Activated naive CD8-positive, alpha-beta T cell treated with anti-CD3 and anti-CD28 coated beads for 36 hours (primary cell): Measurements from ENCODE around the gene TXNL4A. TPM values are rescaled to one million over a fixed set of nuclear protein-coding genes. Genes with fewer than 3 reads are reported as not detected.

Experiments
- DNase-seq: peaks from one replicate; pipeline ENCODE4 v3.0.0; 2021
- H3K27ac Mint-ChIP-seq: one replicate; pipeline ENCODE4 v1.8.0; 2022; ENCODE audit warnings: mild to moderate bottlenecking, moderate library complexity, mixed read lengths
- H3K27me3 Mint-ChIP-seq: one replicate; pipeline ENCODE4 v1.8.0; 2022; ENCODE audit warnings: mild to moderate bottlenecking, mixed read lengths
- H3K36me3 Mint-ChIP-seq: one replicate; pipeline ENCODE4 v1.8.0; 2021; ENCODE audit warnings: mild to moderate bottlenecking, mixed read lengths
- H3K4me1 Mint-ChIP-seq: one replicate; pipeline ENCODE4 v1.8.0; 2021; ENCODE audit warnings: mixed read lengths
- H3K4me3 Mint-ChIP-seq: one replicate; pipeline ENCODE4 v1.8.0; 2022; ENCODE audit warnings: mild to moderate bottlenecking, moderate library complexity, mixed read lengths
- H3K9me3 Mint-ChIP-seq: one replicate; pipeline ENCODE4 v1.8.0; 2022; ENCODE audit warnings: mixed read lengths
- total RNA-seq, 2 experiments: library from RNA; stranded (reverse); gene quantifications; one replicate each; pipeline ENCODE4 v1.2.3, GENCODE V29; 2021

TXNL4A gene
- total RNA-seq, 2 experiments from 2014 or later: 230 to 241 TPM

- Mint-ChIP-seq H3K9me3 (peaks cover 5% of the 10 kb centered on the region), H3K27me3 (no peaks in the 10 kb centered on the region), H3K27ac (no peak overlapping the region), H3K36me3 (peaks cover 44% of the 10 kb centered on the region), H3K4me3 (no peak overlapping the region), H3K4me1 (peaks cover 21% of the 10 kb centered on the region)
- no peak for DNase-seq
Measured at GRCh38 chr18:79940814-79941472, 47.4 kb downstream of the TXNL4A start.

DNA sequence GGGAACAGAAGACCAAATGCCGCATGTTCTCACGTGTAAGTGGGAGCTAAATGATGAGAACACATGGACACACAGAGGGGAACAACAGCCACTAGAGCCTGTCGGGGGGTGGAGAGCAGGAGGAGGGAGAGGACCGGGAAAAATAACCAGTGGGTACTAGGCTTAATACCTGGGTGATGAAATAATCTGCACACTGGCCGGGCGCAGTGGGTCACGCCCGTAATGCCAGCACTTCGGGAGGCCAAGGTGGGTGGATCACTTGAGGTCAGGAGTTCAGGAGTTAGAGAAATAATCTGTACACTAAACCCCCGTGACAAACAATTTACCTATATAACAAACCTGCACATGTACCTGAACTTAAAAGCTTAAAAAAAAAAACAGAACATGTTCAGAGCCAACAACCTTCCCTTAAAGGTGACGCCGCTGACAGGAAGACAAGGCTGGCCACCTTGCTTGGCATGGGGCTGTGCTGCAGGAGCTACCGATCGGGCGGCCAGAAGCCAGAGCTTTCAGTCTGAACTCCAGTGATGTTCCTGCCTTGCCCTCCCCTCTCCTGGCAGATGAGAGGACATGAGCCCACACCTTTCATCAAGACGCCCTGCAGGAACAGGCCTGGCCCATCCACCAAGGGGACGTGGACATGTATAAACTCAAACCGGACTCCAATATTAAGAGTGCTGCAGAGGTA lies 48.1 kb downstream of the TXNL4A start:
- DNase-seq: no peak
- Mint-ChIP-seq H3K9me3 (peaks cover 10% of the 10 kb centered on the region), H3K36me3 (peaks cover 51% of the 10 kb centered on the region), H3K27ac (no peak overlapping the region), H3K27me3 (no peaks in the 10 kb centered on the region), H3K4me1 (peaks cover 19% of the 10 kb centered on the region), H3K4me3 (no peak overlapping the region)

- Mint-ChIP-seq H3K9me3 (peaks cover 14% of the 10 kb centered on the region), H3K27ac (no peak overlapping the region)
- no peak for DNase-seq
Measured at GRCh38 chr18:79939096-79939495, 49.3 kb downstream of the TXNL4A start.

GRCh38 chr18:79938196-79938595 lies 50.2 kb downstream of the TXNL4A start:
- no peak overlapping the region for H3K4me3 Mint-ChIP-seq
- H3K9me3 Mint-ChIP-seq: peaks cover 21% of the 10 kb centered on the region
- peaks cover 71% of the 10 kb centered on the region for H3K36me3 Mint-ChIP-seq
- no peak for DNase-seq
- H3K27ac Mint-ChIP-seq: no peak overlapping the region
- H3K27me3 Mint-ChIP-seq: no peaks in the 10 kb centered on the region
- peaks cover 5% of the 10 kb centered on the region for H3K4me1 Mint-ChIP-seq

More at GRCh38 chr18:79939096-79939495, 49.3 kb downstream of the TXNL4A start:
- peaks cover 62% of the 10 kb centered on the region for H3K36me3 Mint-ChIP-seq
- H3K4me3 Mint-ChIP-seq: no peak overlapping the region
- no peaks in the 10 kb centered on the region for H3K27me3 Mint-ChIP-seq
- peaks cover 7% of the 10 kb centered on the region for H3K4me1 Mint-ChIP-seq

GRCh38 chr18:79937103-79937860 lies 51.1 kb downstream of the TXNL4A start:
- no peak for DNase-seq
- Mint-ChIP-seq H3K9me3 (peaks cover 27% of the 10 kb centered on the region), H3K4me3 (no peak overlapping the region), H3K36me3 (peaks cover 80% of the 10 kb centered on the region), H3K27ac (no peak overlapping the region), H3K27me3 (no peaks in the 10 kb centered on the region), H3K4me1 (peaks cover 5% of the 10 kb centered on the region)

- peaks cover 31% of the 10 kb centered on the region for H3K9me3 Mint-ChIP-seq
- H3K27me3 Mint-ChIP-seq: no peaks in the 10 kb centered on the region
- H3K4me1 Mint-ChIP-seq: peaks cover 5% of the 10 kb centered on the region
- H3K36me3 Mint-ChIP-seq: peaks cover 78% of the 10 kb centered on the region
- H3K4me3 Mint-ChIP-seq: no peak overlapping the region
- no peak overlapping the region for H3K27ac Mint-ChIP-seq
- no peak for DNase-seq
Measured at GRCh38 chr18:79936641-79937040, 51.7 kb downstream of the TXNL4A start.

DNA sequence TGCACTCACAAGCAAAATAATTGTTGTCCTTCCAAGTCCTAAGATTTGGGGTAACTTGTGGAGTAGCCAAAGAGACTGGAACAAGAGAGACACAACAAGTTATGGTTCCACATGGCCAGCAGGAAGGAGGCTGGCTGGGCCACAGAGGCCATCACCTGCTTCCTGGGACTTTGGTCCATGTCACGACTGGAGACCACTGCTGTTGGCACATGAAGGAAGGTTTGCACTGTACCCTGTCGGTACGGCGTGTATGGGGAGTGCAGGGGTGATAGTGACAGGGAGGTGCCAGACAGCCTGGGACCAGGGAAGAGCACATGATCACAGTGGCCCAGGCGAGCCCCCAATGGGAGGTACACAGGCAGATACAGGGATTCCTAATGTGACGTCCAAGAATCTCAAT lies 52.4 kb downstream of the TXNL4A start:
- peaks cover 36% of the 10 kb centered on the region for H3K9me3 Mint-ChIP-seq
- peaks cover 5% of the 10 kb centered on the region for H3K4me1 Mint-ChIP-seq
- no peak overlapping the region for H3K4me3 Mint-ChIP-seq
- H3K36me3 Mint-ChIP-seq: peaks cover 83% of the 10 kb centered on the region
- H3K27ac Mint-ChIP-seq: no peak overlapping the region
- no peak for DNase-seq
- H3K27me3 Mint-ChIP-seq: no peaks in the 10 kb centered on the region

DNA sequence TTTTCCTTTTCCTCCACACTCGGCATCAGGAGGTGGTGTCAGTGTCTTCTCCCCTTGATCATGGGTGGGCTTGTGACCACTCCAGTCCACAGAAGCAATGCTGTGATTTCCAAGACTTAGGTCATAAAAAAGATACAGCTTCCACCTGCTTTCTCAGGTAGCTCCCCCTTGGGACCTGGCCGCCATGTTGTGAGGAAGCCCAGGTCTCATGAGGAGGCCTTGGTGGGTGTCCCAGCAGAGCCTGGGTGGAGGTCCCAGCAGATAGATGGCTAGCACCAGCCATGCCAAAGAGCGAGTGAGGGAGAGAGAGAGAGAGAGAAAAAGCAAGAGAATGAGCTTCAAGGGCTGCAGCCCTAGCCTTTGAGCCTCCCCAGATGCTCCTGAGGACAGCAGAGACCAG lies 52.9 kb downstream of the TXNL4A start:
- no peak overlapping the region for H3K4me3 Mint-ChIP-seq
- DNase-seq: no peak
- peaks cover 36% of the 10 kb centered on the region for H3K9me3 Mint-ChIP-seq
- peaks cover 83% of the 10 kb centered on the region for H3K36me3 Mint-ChIP-seq
- H3K27ac Mint-ChIP-seq: no peak overlapping the region
- H3K27me3 Mint-ChIP-seq: no peaks in the 10 kb centered on the region
- peaks cover 3% of the 10 kb centered on the region for H3K4me1 Mint-ChIP-seq

- H3K4me3 Mint-ChIP-seq: no peak overlapping the region
- no peaks in the 10 kb centered on the region for H3K27me3 Mint-ChIP-seq
- peaks cover 37% of the 10 kb centered on the region for H3K9me3 Mint-ChIP-seq
- peaks cover 2% of the 10 kb centered on the region for H3K4me1 Mint-ChIP-seq
- DNase-seq: no peak
- no peak overlapping the region for H3K27ac Mint-ChIP-seq
- peaks cover 86% of the 10 kb centered on the region for H3K36me3 Mint-ChIP-seq
Measured at GRCh38 chr18:79935098-79935480, 53.3 kb downstream of the TXNL4A start.

GRCh38 chr18:79934311-79935097 lies 53.9 kb downstream of the TXNL4A start:
- no peak for DNase-seq
- Mint-ChIP-seq H3K36me3 (peaks cover 88% of the 10 kb centered on the region), H3K27me3 (no peaks in the 10 kb centered on the region), H3K27ac (no peak overlapping the region), H3K9me3 (peaks cover 43% of the 10 kb centered on the region), H3K4me1 (peaks cover 2% of the 10 kb centered on the region), H3K4me3 (no peak overlapping the region)

GRCh38 chr18:79933765-79934164 lies 54.6 kb downstream of the TXNL4A start:
- Mint-ChIP-seq H3K36me3 (peaks cover 89% of the 10 kb centered on the region), H3K4me3 (no peak overlapping the region), H3K4me1 (peaks cover 2% of the 10 kb centered on the region), H3K27ac (no peak overlapping the region), H3K9me3 (peaks cover 49% of the 10 kb centered on the region), H3K27me3 (no peaks in the 10 kb centered on the region)
- no peak for DNase-seq

DNA sequence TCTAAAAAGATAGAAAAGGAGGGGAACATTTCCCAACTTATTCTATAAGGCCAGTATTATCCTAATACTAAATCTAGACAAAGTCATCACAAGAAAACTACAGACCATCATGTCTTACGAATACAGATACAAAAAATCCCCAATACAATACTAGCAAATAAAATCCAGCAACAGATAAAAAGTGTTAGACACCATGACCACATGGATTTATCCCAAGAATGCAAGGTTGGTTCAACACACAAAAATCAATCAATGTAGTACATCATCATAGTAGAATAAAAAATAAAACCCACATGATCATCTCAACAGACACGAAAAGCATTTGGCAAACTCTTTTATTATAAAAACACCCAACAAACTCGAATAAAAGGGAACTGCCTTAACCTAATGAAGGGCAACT lies 55.5 kb downstream of the TXNL4A start:
- H3K27ac Mint-ChIP-seq: no peak overlapping the region
- H3K4me3 Mint-ChIP-seq: no peak overlapping the region
- no peak for DNase-seq
- no peaks in the 10 kb centered on the region for H3K4me1 Mint-ChIP-seq
- H3K27me3 Mint-ChIP-seq: no peaks in the 10 kb centered on the region
- peaks cover 52% of the 10 kb centered on the region for H3K9me3 Mint-ChIP-seq
- peaks cover 92% of the 10 kb centered on the region for H3K36me3 Mint-ChIP-seq

DNA sequence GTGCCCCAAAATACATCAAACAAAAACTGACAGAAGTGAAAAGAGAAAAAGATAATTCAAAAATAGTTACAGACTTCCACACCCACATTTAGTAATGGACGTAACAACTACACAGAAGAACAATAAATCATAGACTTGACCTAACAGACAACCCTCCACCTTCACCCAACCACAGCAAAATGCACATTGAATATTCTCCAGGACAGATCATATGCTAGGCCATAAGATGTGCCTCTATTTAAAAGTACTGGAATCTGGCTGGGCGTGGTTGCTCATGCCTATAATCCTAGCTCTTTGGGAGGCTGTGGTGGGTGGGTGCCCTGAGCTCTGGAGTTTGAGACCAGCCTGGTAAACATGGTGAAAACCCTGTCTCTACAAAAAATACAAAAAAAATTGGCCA lies 56.9 kb downstream of the TXNL4A start:
- Mint-ChIP-seq H3K4me3 (no peak overlapping the region), H3K36me3 (peaks cover 80% of the 10 kb centered on the region), H3K27me3 (no peaks in the 10 kb centered on the region), H3K4me1 (no peaks in the 10 kb centered on the region), H3K27ac (no peak overlapping the region), H3K9me3 (peaks cover 48% of the 10 kb centered on the region)
- no peak for DNase-seq

DNA sequence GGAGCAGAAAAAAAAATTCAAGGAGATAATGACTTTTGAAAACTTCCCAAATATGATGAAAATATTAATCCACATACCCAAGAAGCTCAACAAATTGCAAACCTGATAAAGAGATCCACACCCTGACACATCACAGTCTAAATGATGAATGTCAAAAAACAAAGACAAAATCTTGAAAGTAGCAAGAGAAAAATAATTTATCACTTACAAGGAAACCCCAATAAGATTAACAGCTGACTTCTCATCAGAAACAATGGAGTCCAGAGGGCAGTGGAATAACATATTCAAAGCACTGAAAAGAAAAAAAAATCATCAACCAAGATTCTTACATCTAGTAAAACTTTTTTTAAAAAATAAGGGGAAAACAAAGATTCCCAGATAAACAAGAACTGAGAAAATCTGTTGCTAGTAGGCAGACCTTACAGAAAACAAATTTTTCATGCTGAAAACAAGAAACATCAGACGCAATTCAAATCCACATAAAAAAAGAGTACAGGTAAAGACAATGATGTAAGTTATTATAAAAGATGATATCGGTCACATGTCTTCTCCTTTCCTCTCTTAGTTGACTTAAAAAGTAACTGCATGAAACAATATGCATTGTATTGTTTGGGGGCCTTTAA lies 58.2 kb downstream of the TXNL4A start:
- Mint-ChIP-seq H3K9me3 (peaks cover 41% of the 10 kb centered on the region), H3K4me3 (no peak overlapping the region), H3K27ac (no peak overlapping the region), H3K4me1 (no peaks in the 10 kb centered on the region), H3K27me3 (no peaks in the 10 kb centered on the region), H3K36me3 (peaks cover 68% of the 10 kb centered on the region)
- DNase-seq: no peak
